GM18870 (cell line): ENCODE results near the gene CYP4A22.
A peak's percentile ranks its signal among the peaks of the same experiment; 100 is the strongest.
"Not testable (repeated sequence)": the region's sequence is repeated elsewhere in the genome, so short reads cannot be mapped to it uniquely, and the experiment has no call there.

ENCODE experiments used
- ATAC-seq: cut with Tn5 transposase; IDR thresholded peaks from one replicate; pipeline ENCODE4 v1.9.1; 2021; ENCODE audit warnings: moderate library complexity; ENCODE audit not compliant: unreplicated experiment

The CYP4A22 gene

DNA sequence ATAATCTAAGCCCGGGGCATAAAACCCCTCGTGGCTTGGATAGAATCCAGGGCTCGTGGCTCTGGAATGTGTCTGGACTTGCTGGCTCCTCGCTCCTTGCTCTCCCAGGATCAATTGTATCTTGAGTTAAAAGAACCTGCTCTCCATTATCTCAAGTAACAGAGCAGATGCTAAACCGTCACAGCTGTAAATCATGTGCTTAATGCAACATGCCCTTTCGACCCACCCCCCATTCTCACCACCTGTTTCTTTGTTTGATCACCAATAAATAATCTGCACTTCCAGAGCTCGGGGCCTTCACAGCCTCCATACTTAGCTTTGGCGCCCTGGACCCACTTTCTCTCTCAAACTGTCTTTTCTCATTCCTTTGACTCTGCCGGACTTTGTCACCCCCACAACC lies 11.9 kb downstream of the CYP4A22 start:
- not testable (repeated sequence) for ATAC-seq

DNA sequence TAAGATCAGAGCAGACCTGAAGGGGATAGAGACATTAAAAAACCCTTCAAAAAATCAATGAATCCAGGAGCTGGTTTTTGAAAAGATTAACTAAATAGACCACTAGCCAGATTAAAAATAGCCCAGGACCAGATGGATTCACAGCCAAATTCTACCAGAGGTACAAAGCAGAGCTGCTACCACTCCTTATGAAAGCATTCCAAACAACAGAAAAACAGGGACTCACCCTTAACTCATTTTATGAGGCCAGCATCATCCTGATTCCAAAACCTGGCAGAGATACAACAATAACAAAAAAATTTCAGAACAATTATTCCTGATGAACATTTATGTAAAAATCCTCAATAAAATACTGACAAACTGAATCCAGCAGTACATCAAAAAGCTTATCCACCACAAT lies 19.2 kb downstream of the CYP4A22 start:
- not testable (repeated sequence) for ATAC-seq

DNA sequence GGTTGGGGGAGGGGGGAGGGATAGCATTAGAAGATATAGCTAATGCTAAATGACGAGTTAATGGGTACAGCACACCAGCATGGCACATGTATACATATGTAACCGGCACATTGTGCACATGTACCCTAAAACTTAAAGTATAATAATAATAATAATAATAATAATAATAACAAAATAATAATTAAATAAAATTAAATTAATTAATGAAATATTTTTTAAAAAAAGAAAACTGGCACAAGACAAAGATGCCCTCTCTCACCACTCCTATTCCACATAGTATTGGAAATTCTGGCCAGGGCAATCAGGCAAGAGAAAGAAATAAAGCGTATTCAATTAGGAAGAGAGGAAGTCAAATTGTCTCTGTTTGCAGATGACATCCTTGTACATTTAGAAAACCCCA lies 20.7 kb downstream of the CYP4A22 start:
- not testable (repeated sequence) for ATAC-seq

DNA sequence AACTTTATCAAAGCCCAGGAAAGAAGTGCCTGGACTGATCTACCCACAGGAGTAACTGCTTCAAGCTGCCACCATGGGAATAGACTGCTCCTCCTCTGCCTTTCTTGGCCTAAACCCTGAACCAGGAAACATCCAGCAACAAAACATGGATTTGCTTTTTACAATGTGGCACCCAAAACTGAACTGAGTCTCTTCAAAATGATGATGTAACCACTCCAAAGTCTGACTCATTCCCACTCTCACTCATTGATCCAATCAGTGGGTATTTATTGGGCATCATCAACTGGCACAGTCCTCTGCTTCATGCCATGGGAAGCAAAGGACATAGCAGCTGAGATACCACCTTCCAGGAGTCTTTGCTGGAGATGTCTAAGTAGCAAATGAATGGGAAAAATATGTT lies 23.5 kb downstream of the CYP4A22 start:
- ATAC-seq: no peak

DNA sequence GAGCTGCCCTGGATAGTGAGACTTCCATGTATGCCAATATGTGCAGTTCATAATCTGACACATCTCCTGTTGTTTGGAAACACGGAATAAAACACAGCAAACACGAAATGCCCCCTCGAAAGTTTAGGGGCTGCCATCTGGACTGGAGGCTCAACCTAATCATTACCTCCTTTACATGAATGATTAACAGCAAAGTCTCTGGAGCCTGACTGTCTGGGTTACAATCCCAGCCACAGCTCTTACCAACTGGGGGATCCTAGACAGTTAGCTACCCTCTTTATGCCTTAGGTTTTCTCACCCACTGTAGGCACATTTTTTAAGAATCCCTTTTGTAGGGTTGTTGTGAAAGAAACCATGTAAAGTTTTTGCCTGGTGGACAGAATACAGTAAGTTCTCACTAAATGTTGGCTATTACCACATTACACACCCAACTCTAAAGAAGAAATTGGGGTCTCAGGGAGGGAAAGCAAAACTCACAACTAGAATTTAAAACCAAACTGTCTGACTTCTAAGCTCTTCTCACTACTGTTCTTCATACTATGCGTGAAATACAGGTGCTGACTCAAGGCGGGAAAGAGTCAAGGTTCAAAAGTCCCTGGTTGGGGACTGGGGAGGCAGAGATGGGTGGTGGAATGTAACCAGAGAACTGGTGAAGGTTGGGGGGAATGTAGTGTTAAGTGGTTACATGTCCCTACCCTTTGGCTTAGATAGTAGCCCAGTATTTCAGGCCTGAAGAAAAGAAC lies 24.2 kb downstream of the CYP4A22 start:
- ATAC-seq: peak; percentile 74

DNA sequence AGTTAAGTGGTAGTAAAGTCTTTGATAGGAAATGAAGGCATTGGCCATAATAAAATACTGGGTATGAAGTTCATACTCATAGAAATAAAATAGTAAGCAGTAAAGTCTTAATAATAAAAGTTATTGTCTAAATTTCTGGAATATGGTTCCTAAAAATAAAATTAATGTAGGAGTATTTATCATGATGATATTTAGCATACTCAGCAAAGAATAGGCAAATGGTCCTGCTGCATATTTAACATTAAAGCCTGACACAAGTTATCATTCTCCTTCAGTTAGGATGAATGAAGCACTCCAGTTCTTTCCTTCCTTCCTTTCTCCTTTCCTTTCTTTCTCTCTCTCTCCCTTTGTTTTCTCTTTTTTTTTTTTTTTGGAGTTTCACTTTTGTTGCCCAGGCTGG lies 27.3 kb downstream of the CYP4A22 start:
- no peak for ATAC-seq

DNA sequence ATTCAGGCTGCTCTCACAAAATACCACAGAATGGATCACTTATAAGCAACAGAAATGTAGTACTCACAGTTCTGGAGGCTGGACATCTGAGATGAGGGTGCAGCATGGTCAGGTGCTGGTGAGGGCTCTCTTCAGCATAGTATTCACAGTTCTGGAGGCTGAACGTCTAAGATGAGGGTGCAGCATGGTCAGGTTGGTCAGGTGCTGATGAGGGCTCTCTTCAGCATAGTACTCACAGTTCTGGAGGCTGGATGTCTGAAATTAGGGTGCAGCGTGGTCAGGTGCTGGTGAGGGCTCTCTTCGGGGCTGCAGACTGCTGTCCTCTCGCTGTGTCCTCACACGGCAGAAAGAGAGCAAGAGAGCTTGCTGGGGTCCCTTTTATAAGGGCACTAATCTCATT lies 35.5 kb downstream of the CYP4A22 start:
- no peak for ATAC-seq

DNA sequence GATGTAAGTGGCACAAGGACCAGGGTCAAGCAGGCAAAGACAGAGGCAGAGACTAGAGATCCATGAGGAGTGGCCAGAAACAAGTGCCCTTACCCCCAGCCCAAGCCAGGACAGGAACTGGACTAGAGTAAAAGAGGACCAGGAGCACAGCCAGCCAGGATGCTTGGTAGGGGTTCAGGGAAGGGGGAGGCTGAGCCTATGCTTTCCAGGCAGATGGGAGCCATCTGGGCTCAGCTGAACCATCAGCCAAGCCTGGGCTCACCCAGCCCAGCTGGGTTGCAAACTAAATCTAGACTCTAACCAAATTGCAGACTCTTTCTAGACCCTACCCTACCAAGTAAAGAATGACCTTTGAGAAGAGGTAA lies 37.4 kb downstream of the CYP4A22 start:
- no peak for ATAC-seq

DNA sequence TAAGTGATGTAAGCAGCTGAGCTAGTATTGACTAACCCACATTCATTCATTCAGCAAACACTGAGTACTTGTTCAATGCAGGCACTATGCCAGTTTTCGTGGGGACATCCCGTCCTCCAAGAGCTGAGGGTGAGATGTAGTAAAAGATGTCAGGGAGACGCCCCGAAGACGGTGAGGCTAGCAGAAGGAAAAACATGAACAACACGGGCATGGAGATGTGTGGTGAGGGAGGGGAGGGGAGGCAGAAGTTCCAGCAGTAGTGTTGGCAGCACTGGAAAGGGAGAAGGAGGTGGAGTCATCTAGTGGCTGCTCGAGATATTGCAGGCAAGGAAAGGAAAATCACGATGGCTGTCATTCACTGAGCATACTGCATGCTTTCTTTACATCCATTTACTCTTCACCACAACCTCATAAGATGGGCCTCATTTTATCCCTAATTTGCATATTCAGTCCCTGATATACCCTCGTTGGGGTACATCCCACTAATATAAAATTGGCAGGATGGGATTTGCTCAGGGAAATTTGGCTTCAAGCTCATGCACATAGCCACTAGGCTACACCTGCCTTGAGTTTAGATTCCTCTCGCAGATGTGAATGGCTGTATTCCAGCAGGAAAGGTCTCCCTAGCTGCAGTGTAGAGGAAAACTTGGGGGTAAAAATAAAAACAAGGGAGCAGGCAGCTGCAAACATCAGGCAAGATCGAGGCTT lies 38.1 kb downstream of the CYP4A22 start:
- ATAC-seq: no peak

DNA sequence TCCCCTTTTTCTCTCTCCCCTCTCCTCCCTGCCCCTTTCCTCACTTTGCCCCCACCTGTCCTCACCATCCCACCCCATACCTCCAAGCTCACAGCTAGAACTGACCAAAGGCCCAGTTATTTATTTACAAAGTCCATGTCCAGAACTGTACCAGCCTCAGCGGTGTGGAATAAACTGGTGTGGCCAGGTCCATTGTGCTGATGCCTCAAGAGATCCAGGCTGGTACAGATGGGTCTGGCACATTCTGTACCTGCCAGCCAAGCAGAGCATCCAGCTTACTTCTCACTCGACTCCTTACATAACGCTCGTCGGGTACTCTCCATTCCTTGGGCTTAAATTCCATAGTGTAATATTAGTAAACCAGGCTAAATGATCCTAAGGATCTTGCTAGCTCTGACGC lies 40.8 kb downstream of the CYP4A22 start:
- ATAC-seq: no peak

DNA sequence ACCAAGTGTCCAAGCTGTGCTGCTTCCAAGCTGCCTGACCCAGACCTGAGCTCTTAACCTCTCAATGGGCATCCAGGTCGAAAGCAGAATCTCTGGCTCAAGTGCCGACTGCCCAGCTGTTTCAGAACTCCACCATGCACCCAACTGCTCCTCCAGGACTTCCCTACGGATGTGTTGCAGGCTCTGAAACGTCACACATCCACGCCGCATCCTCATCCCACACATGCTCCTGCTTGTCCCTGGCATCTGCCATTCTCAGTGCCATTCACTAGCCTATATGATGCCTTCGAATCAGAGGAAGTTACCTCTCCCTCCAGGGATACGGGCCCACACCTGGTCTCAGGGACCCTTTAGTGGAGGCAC lies 41.4 kb downstream of the CYP4A22 start:
- no peak for ATAC-seq

DNA sequence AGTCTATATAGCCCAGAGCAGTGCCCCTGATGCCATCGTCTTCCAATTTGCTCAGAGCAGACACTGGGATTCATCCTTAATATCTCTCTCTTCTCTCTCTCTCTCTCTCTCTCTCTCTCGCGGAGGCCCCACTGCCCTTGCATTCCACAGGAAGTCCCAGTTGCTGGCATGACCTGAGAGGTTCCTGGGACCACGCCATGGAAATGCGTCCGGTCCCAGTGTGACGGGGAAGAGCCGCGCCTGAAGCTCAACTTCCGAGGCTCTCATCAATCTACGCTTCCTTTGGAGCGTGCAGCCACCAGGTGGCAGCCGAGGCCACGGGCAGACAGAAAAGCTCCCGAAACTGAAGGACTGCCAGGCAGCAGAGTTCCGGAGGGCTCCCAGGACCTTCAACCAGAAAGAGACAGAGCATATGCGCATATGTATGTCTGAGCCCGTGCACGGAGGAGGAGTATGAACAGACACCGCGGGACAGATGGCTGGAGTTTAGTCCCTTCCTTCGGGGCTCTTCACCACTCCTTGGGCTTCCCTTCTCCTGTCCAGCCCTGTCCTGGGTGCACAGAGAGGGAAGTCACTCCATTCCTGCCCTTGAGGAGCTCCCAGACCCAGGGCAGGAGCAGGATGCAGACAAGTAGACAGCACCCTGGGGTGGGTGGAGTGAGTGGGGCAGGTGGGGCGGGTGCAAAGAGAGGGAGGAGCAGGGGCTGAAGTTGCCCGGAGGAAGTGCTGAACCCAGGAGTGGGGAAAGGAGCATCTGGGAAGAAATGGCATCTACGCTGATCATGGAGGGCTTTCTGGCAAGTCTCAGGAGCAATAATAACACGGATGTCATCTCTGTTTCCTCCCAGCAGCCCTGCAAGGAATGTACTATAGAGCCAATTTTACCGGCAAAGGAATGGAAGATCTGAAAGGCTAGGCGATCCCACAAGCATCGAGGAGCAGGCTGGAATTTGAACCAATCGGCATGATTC lies 42.1 kb downstream of the CYP4A22 start:
- ATAC-seq: peak; percentile 88

DNA sequence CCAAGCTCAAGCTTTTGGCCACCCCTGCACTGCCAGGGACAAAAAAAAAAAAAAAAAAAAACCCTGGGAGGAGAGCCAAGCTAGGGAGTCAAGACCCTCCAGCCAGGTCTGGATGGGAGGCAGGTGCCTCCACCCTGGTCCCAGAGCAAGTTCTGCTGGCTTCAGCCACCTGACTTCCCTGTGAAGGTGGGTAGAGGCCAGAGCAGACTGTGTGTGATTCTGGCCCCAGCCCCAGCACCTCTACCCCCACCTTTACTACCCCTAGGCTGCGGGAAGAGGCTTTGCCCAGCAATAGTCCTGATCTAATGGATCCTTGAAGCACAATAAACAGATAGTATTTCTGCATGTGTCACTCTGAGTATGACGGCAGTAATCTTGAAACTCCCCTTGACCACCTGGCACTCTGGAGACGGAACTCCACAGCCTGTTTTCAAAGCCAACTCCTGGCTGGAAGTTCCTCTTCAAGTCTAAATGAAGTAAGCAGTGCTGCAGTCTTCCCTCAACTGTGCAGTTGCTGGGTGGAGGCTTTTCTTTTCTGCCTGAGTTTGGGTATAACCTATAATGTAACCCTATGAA lies 42.8 kb downstream of the CYP4A22 start:
- ATAC-seq: no peak

DNA sequence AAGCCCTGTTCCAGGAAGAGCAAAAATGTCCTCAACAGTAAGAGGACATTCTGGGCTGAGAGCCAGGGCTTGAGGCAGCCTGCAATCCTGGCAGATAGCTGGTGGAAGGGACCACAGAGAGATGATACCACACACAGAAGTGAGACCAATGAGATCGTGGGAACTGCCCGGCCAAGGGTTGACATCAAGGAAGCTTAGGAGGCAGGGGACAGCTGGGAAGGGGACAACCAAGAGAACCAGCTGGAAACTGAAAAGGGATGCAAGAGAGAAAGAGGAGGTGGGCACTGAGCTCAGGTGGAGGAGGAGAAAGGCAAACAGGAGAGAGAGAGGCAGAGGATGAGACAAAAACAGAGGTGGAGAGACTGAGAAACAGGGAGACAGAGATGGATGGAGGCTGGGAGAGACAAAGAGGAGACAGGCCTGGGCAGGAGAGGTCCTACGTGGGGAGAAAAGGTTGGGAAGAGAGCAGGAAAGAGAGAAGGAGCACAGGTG lies 43.4 kb downstream of the CYP4A22 start:
- ATAC-seq: no peak

DNA sequence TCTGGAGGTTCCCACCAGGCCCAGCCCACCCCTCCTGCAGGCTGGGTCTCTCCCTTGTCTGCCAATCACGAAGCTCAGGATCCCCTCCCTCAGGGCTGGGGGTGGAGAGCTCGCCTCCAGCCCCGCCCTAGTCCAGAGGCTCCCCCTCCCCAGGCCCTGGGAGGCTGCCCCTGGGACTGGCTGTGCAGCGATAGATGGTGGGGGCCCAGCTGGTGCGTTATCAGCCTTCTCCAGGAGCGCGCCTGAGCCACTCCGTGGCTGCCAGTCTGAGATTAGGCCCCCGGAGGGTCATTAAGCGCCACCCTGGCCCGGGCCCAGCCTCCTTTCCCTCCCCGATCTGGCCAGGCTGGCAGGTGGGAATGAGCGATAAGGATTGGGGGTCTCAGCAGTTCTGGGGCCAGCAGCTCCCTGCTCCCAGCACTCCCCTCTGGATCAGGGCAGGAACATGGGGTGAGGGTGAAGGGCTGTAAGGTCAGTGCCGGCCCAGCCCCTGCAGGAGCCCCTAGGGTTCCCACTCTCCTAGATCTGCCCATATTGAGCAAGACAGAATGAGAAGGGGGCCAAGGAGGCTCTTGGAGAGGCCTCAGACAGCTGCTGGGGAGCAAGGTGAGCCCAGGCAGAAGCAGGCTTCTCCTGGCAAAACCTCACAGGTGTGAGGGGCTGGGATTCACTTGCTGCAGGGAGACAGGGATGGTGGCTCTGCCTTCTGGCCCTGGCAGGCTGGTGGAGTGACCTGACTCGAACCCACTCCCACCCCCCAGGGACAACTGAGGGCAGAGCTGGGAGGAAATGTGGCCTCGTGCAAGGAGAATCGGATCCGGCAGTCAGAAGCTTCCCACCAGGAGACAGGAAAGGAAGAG lies 44.1 kb downstream of the CYP4A22 start:
- no peak for ATAC-seq

DNA sequence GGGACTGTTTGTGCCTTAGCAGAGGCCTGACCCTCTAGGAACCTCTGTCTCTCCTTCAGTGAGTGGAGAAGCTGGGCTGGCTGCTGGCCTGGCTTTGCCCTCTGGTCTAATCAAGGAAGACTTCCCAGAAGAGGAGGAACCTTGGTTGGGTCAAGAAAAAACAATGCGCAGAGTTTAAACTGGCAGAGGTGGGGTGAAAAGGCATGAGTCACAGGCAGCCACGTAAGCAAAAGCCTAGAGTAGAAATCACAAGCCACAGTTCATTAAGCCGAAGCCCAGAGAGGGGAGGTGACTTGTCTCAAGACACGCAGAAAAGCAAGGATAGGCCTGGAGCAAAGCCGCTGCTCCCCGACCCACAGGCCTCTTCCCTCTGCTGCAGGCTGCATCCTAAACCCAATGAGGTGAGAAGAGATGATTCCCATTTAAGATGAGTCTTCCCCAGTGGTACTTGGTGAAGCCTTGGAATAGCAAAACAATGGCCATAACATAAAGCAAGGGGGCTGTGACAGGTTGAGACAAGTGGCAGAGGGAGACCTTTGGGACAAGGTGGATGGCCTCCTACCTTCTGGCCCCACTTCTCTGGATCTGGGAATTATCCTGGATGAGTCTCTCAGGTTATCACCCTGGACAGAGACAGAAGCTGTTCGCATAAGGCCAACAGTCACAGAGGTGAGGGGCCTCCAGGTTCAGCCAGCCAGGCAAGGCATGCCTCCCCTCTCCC lies 44.9 kb downstream of the CYP4A22 start:
- ATAC-seq: no peak

DNA sequence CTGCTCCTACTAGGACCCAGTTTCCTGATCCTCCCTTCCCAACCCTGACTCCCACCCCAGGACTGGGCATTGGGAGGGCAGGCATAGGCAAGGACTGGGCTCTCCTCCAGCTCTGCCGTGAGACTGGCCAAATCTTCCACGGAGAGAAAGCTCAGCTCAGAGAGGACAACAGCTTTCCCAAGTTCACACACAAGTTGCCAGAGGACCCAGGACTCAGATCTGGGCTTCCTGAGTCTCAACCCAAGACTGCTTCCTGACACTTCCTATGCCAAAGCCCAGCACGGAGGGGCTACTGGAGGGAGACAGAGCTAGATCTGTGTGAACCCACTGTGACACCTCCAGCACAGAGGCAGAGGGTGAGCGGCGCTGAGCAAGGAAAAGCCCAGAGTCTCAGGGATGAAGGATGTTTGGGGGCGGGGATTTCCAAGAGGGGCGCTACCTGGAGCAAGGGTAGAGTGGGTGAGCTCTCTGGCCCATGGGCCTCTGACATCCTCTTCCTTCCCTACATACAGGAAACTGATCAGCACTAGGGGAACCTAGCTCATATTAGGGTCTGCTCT lies 45.5 kb downstream of the CYP4A22 start:
- no peak for ATAC-seq

DNA sequence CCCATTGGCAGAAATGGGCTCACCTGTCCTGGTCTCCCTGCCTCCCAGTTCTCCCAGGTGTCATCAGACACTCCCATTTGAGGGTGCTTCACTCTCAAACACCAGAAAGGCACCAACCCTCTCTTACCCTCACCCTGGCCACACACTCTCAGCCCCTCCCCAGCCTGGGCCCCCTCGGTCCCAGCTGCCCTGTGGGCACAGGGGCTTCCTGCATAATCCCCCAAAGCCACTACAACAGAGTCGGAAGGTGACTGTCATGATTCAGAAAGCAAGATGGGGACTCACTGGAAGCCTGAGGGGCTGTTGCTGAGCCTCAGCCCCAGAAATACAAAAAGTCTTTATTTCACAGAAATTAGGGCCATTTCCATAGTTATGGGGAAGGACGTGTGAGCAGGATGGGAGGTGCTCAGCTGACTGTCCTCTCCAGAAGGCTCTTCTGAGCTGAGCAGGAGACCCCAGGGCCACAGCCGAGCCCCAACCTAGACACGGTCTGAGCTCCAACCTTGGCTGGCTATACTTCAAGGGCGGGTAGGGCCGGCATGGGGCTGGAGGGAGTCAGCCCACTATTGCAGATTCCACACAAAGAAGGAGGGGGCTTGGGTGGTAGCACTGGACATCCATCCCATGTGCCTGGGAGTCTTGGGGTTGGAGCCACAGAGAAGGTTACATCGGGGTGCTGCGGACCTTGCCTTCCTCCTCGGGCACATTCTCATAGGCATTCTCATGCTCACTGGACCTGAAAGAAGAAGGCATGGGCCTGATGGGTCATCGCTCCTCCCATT lies 46.3 kb downstream of the CYP4A22 start:
- ATAC-seq: no peak
